Right renal pelvis (tissue), 4 donors: Measurements from ENCODE around the gene TM6SF1. TPM values are rescaled to one million over a fixed set of nuclear protein-coding genes. Genes with fewer than 3 reads are reported as not detected.
"Not testable (repeated sequence)": the region's sequence is repeated elsewhere in the genome, so short reads cannot be mapped to it uniquely, and the experiment has no call there.

ENCODE experiments used
- DNase-seq, 4 donors: peaks; one replicate each; pipeline ENCODE4 v3.0.0-alpha.2; 2013; ENCODE audit warnings: low read depth in 4 of 4, low spot score in 3 of 4, missing footprints in 1 of 4
- polyA plus RNA-seq, 4 donors: library from polyadenylated mRNA; unstranded; fragments of 120-200 nt; gene quantifications; one replicate each; pipeline ENCODE4 v1.2.1, GENCODE V29; 2013; ENCODE audit not compliant: insufficient read length in 4 of 4

The TM6SF1 gene
- 1 to 10 TPM; 1.6 to 2.5 (median 1.8) TPM for polyA plus RNA-seq

DNA sequence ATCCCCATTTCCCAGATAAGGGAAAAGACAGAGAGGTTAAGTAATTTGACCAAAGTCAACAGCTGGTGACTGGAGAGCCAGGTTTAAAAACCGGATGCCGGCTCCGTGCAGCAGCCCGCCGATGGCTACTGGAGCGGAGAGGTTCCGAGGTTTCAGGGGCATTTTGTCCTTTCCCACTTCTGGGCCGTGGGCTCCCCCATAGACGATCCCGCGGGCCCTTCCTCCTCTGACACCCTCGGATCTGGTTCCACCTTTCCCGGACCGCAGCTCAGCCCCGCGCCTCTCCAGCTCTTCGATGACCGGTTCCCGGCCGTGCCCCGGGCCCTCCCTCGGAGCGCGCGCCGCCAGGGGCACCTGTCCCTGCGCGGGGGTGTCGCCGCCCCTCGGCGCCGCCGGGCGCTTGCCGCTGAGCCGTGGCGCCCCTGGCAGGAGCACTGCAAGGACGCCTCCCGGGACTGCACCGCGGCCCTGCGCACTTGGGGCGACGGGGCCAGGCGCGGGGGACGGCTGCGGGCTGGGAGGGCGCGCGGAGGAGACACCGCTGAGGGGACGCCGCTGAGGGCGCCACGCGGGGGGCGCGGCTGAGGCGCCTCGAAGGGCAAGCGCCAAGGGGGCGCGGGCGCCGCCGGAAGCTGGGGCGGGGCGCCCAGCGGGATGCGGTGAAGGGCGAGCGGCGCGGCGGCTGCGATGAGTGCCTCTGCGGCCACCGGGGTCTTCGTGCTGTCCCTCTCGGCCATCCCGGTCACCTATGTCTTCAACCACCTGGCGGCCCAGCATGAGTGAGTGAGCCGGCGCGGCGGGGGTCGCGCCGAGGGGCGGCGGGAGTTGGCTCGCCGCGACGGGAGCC lies at the start of gene TM6SF1:
TSS of gene TM6SF1 (plus strand) at position 652 of the 847 bp plus-strand sequence. CDS start at position 688, 36 bp downstream.
- peak in 1 of 4 donors; percentile 5 for DNase-seq

DNA sequence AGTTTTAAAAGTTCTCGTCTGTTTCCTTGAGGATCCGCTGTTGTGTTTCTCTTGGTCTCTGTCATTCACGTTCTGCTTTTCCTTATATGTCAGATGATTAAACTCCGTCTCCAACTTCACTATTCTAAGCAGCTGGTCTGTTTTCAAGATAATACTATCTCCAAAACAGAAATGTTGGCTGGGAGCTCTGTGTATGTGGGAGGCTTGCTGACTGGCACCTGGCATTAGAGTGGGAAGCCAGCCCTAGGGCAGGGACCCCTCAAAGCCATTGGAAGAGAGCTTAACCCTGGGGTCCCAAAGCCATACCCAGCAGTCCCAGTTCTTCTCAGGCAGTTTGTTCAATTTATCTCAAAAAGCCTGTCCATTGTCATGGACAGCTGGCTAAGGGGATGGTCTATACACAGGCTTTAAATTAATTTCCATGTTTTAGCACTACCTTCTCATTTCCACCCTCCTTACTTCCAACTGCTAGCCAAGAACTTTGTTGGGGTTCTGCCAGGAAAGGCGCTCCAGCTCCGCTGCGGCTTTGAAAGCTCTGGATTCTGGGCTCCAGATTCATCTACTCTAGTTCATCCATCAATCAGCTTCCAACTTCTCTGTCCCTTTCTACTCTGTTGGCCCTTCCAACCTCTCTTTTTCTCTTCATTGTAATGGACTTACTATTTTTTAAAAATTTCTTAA lies 49.6 kb upstream of the TM6SF1 start:
- DNase-seq, result no peak

DNA sequence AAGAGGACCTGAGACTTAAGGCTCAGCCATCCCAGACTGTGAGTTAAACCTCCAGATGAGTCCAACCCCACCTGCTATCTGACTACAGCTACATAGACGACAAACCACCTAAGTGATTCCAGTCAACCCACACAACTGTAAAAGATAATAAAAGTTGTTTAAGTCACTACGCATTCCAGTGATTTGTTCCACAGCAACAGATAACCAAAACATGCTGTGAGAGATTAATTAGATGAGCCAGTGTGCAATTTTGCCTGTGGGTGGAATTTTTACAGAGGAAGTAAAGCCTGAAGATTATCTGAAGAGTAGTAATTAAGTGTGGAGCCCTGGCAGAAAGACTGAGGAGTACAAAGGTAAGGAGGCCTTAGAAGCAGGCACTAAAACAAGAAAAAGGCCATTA lies 45.8 kb upstream of the TM6SF1 start:
- no peak for DNase-seq

DNA sequence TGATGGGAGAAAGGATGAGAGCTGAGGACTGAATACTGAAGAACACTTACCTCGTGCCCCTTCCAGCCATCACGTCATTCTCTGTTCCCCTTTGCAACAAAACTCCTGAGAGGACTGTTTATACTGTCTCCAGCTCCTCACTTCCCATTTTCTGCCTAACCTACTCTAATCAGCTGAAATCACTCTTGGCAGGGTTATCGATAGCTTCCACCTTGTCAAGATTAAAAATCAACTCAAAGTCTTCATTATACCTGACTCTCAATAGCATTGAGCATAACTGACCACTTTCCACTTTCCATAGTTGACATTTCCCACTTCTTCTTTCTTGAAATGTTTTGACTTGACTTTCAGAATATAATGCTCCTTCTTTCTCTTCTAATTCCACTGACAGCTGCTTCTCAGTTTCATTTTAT lies 44.7 kb upstream of the TM6SF1 start:
- no peak for DNase-seq

DNA sequence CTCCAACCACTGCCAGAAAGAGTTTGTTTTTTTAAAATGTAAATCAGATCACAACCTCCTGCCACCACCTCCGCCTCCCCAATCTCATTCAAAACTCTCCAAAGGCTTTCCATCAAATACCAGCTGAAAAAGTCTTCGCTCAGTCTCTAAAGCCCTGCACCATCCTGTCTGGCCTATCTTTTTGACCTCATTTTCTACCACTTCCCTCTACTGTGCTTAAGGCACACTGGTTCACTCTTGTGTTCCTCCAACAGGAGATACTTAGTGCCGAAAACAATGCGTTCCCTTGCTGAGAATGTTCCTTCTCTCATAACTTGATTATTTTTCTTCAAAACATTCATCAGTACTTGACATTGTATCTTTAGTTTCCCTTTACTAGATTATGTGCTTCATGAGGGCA lies 43.9 kb upstream of the TM6SF1 start:
- no peak for DNase-seq

DNA sequence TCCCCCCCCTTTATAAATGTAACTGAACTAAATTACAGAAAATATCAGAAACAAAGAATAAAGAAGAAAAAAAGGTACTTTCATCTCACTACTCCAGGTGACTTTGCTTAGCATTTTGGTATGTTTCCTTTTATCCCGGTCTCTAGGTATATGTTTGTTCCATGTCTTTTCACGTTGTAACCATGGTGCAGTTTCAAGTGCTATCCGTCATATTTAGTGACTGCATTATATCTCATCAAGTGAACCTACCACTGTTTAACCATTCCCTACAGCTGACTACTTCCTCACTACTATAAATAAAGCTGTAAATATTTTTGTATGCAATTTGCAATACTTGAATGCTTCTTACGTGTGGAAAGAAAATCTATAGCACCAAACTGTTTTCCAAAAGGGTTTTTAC lies 42.6 kb upstream of the TM6SF1 start:
- DNase-seq, result no peak

DNA sequence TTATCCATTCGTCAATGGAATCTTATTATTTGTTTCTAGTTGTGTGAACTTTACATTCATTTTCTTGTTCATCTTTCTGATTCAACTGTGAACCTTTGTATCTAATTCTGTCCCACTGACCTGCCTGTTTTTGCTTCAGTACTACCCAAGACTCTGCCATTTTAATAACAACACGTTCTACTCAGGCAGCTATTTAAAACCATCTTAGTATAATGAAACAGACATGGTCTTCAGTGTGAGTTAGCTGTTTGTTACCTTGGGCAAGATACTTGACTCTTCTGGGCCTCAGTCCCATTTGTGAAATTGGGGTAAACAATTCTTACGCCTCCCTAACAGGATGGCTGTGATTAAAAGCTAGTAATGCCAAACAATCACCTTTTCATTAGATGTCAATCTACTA lies 42.0 kb upstream of the TM6SF1 start:
- DNase-seq, result no peak

DNA sequence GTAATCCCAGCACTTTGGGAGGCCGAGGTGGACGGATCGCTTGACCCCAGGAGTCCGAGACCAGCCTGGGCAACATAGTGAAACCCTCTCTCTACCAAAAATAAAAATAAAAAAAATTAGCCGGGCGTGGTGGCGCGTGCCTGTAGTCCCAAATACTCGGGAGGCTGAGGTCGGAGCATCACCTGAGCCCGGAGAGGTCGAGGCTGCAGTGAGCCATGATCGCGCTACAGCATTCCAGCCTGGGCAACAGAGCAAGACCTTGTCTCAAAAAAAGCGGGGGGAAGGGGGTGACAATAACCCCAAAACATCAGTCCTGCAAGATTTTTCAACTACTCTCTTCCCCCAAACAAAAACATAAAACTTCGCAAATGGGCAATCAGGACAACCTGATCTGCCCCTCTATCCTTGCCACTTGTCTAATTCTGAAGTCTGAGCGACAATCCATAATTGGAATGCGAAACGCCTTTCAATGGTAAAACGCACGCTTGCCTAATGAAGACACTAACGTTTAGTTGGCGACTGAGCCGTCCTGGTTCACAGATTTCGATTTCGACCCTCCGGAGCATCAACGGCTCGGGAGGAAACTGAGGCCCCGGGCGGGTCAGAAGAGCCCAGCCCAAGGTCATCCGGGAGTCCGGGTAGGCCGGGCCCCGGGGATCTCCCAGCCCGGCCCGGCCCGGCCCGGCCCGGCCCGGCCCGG lies 41.3 kb upstream of the TM6SF1 start:
- DNase-seq, result no peak

DNA sequence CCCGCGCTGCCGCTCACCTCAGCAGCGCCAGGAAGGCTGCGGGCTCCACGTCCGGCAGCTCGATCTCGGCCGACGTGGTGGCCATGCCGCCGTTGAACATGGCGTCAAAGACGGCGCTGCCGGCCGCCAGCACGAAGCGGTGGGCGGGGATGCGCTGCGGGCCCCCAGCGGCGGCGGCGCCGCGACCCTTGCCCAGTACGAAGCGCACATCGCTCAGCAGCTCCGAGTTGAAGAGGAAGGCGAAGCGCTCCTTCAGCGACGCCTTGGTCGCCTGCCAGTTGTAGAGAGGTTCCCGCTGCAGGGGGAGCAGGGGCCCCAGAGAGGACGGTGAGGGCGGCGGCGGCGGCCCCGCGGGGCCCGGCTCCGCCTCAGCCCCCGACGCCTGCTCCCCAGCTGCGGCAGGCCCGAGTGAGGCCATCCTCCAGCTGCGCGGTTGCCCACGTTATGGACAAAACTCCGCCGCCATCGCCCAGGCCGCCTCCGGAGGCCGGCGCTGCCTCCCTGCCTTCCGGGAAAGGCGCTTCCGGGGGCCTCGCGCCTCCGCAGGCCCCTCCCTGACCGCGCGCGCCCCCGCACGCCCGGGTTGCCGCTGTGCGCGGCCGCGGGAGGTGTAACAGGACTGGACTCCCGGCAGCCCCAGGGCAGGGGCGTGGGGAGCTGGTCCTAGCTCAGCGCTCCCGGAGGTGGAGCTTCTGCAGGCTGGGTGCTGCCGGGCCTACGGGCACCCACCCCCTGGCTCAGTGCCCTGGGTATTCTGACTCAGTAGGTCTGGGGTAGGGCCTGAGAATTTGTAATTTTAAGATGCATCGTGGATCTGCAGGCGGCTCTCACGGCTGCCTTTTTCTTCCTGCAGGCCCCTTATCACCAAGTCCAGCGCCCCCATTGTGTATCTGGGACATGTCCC lies 40.5 kb upstream of the TM6SF1 start, which contains the start of gene BTBD1:
TSS of gene BTBD1 (minus strand) at position 519 of the 904 bp plus-strand sequence. CDS start at position 418, 101 bp downstream.
- DNase-seq, result peak; percentile 77 to 83 (median 82)

DNA sequence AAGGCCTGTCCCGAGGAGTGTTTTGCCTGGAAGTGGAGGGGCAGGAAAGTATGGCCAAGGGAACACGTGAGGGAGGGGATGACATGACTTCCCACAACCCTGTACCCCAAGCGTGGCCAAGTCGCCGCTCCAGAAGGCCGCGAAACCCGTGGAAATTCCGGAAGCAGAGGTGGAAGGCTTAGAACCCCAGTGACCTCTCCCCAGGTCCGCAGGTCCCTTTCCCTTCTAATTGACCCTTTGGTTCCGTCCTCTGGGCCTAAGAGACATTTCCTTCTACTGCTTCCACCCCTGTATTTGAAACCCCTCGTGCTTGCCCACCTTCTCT lies 39.8 kb upstream of the TM6SF1 start:
- DNase-seq, result no peak

DNA sequence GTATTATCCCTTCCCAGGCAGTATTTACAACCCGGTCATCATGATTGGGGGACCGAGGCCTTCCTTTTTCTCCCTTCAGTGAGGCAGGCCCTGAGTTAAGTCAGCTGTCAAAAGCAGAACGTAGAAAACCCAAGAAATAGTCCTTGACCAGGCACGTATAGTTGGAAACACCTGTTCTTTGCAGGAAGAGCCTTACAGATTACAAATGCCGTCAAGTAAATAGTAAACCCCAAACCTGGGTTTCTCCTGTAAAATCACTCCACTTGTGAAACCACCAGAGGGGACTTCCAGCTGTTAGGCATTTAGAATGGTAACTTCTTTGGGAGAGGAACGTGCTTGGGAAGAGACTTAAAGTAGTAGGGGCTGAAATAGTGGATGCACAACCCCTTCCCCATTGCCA lies 39.4 kb upstream of the TM6SF1 start:
- no peak for DNase-seq

DNA sequence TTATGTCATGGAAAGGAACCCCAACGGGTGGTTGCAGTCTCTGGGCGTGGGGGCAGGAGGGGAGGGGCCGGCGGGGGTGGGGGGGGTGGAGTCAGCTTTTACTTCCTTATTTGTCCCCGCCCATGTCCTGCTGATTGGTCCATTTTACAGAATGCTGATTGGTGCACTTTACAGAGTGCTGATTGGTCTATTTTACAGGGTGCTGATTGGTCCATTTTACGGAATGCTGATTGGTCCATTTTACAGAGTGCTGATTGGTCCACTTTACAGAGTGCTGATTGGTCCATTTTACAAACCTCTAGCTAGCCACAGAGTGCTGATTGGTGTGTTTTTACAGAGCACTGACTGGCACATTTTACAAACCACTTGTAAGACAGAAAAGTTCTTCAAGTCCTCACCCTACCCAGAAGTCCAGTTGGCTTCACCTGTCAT lies 38.2 kb upstream of the TM6SF1 start:
- not testable (repeated sequence) for DNase-seq

DNA sequence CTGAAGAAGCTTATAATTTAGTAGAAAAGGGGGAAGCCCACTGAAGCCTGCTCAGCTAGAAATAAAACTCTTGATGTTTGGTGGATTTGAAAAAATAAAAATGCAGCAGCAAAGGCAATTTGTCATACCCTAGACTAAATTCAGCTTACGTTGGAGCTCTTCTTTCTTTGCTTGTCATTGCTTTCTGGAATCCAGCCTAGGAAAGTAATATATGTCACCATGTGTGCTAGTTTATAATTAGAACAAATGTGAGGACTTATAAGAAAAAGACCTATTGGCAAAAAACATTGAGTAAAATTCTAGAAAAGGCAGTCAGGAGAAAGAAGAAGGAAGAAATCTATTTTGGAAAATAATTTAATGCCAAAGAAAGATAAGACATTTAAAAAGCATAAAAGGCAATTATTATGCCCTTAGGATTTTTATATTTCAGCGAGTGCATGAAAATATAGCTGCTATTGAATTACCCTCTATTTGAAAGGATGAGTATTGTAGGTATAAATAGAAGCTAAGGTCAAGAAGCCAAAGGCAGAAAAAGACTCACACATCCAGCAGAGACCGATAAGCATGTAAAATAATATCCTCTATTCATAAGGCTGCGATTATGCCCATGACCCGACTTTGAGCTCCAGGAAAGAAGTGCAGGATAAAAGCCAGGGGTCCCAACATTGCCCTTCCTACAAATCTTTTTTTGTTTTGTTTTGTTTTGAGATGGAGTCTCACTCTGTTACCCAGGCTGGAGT lies 29.8 kb upstream of the TM6SF1 start:
- no peak for DNase-seq

DNA sequence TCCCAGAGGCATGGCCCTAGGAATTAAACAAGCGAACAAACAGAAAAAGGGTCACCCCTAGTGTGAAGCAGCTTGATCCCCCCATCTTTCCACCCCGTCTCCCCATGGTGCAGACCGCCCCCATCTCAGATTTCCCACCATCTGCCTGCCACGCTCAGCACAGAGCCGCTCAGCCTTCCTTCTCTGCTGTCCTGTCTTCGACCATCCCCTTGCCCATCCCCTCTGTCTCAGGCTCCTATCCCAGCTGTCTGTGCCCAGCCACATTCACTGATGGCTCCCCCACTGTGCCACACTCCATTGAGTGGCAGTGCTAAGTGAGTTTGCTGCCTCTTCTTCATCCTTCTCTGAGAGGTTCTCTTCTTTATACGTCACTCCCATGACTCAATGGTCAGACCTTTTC lies 28.7 kb upstream of the TM6SF1 start:
- no peak for DNase-seq

DNA sequence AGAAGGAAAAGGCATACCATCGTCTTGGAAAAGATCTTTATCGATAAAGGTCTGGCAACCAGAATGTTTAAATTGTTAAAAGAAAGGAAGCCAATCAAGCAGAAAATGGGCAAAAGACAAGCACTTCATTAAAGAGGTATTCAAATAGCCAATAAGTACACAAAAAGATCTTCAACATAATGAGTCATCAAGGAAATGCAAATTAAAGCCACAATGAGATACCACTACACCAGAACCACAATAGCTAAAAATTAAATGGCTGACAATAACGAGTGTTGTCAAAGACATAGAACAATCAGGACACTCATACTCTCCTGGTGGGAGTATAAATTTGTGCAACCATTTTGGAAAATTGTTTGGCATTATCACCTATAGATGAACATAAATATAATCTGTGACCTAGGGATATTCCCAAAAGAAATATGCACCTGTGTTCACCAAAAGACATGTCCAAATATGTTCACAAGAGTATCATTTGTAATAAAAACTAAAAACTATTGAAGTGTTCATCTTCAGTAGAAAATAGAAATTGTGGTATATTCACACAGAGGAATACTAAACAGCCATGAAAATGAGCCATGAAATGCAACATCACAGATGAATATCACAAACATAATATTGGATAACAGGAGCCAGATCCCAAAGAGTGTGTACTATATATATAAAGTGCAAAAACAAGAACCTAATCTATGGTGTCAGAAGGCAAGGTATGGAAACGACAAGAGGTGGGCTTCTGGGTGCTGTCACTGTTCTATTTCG lies 26.0 kb upstream of the TM6SF1 start:
- DNase-seq, result no peak

DNA sequence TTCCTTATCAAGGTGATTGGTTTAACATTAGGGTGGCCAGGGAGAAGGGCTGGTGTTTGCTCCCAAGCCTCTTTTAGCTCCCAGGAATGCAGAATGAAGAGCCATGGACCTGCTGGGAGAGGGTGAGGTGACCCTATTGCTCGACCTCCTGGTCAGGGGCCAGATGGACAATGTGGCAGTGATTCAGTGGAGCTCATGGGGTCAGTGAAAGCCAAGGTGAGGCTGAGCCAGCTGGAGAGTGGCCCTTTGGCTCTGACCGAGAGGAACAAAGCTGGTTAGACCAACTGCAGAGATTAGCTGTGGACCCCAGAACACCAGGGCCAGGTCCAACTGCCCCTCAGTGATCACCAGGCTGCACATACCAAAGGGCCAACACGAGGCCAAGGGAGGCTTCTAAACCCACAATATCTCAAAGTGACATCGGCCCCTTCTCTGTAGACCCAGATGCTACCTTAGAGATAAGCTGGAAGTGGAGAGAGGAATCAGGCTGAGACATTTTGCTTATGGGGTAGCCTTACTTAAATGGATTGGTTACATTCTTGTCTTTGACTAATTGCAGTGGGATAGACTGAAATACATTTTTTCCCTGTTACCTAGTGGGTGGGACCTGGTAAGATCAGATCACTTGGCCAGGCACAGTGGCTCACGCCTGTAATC lies 24.6 kb upstream of the TM6SF1 start:
- no peak for DNase-seq

DNA sequence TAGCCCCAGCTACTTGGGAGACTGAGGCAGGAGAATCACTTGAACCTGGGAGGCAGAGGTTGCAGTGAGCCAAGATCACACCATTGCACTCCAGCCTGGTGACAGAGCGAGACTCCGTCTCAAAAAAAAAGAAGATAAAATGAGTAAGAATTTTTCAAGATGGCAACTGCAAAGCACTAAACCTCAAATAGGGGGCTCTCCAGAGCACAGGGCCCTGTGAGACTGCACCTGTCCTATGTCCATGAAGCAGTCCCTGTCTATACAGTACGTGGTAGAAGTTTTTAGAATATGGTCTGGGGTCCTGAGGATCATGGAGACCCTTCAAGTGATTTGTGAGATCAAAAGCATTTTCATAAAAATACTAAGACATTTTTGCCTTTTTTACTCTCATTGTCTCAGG lies 22.0 kb upstream of the TM6SF1 start:
- not testable (repeated sequence) for DNase-seq

DNA sequence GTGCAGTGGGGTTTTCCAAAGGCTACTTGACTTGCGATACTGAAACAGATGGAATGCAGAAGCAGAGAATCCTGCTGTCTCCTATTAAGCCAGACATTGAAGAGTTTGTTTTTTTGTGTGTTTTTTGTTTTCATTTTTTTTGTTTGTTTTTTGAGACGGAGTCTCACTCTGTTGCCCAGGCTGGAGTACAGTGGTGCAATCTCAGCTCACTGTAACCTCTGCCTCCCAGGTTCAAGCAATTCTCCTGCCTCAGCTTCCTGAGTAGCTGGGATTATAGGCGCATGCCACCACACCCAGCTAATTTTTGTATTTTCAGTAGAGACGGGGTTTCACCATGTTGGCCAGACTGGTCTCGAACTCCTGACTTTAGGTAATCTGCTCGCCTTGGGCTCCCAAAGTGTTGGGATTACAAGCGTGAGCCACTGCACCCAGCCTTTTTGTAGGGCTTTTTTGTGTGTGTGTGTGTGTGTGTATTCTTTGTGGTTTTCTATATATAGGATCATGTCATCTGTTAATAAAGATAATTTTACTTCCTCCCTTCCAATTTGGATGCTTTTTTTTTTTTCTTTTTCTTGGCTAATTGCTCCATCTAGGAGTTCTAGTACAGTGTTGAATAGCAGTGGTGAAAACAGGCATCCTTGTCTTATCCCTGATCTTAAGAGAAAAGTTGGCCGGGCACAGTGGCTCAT lies 21.4 kb upstream of the TM6SF1 start:
- DNase-seq, result not testable (repeated sequence)
